HEK293 (cell line): ENCODE data around the gene LSM7.

Experiments
- CTCF ChIP-seq: fragments of 450-650 bp; formaldehyde crosslinking; IDR thresholded peaks from 2 replicates; pipeline ENCODE4 v1.5.1; 2016; ENCODE audit warnings: missing biosample characterization, missing genetic modification characterization
- ZNF292 ChIP-seq: fragments of 450-650 bp; formaldehyde crosslinking; IDR thresholded peaks from 2 replicates; pipeline ENCODE4 v1.5.1; 2016; ENCODE audit warnings: low read depth, missing biosample characterization, missing genetic modification characterization, borderline replicate concordance

- TF ChIP-seq ZNF292 (tag by site-specific recombination) (no peak), CTCF (no peak)
Measured at GRCh38 chr19:2328401-2329148, at the start of gene LSM7, which contains the start of gene SPPL2B.
